Measurements from ENCODE around the gene IFFO2.

The IFFO2 gene

GRCh38 chr1:18868354-18868753 is 88.1 kb downstream of the IFFO2 start:
- H3K27ac ChIP-seq: no peak overlapping the region
- TF ChIP-seq ZFX (IDR thresholded peaks at IDR 0.05; ENCODE audit: borderline replicate concordance): no peak
- TF ChIP-seq CTCF (IDR thresholded peaks at IDR 0.05): no peak

GRCh38 chr1:18866846-18867245 is 89.6 kb downstream of the IFFO2 start:
- no peak overlapping the region for H3K27ac ChIP-seq
- TF ChIP-seq CTCF (IDR thresholded peaks at IDR 0.05) (no peak), ZFX (IDR thresholded peaks at IDR 0.05; ENCODE audit: borderline replicate concordance) (no peak)

- H3K27ac ChIP-seq: no peak overlapping the region
- TF ChIP-seq CTCF (IDR thresholded peaks at IDR 0.05) (no peak), ZFX (IDR thresholded peaks at IDR 0.05; ENCODE audit: borderline replicate concordance) (no peak)
These were observed 90.2 kb downstream of the IFFO2 start for GRCh38 chr1:18866314-18866713.

GRCh38 chr1:18865176-18865575 is 91.3 kb downstream of the IFFO2 start:
- H3K27ac ChIP-seq: no peak overlapping the region
- no peak for TF ChIP-seq CTCF (IDR thresholded peaks at IDR 0.05)

GRCh38 chr1:18861590-18861989 is 94.9 kb downstream of the IFFO2 start:
- no peak overlapping the region for H3K27ac ChIP-seq
- TF ChIP-seq ZFX (IDR thresholded peaks at IDR 0.05; ENCODE audit: borderline replicate concordance): no peak

- TF ChIP-seq ZFX (IDR thresholded peaks at IDR 0.05; ENCODE audit: borderline replicate concordance): no peak
- TF ChIP-seq CTCF (IDR thresholded peaks at IDR 0.05): no peak
- no peak overlapping the region for H3K27ac ChIP-seq
These were observed 95.4 kb downstream of the IFFO2 start for GRCh38 chr1:18861082-18861481.

GRCh38 chr1:18859560-18859959 is 96.9 kb downstream of the IFFO2 start, which contains the start of gene TAS1R2:
Gene TAS1R2 (minus strand): TSS chr1:18859660. CDS start chr1:18859660, 0 bp downstream.
- TF ChIP-seq ZFX (IDR thresholded peaks at IDR 0.05; ENCODE audit: borderline replicate concordance): no peak
- no peak for TF ChIP-seq CTCF (IDR thresholded peaks at IDR 0.05)
- H3K27ac ChIP-seq: no peak within 1 kb of the TSS

- H3K27ac ChIP-seq: no peak overlapping the region
- TF ChIP-seq CTCF (IDR thresholded peaks at IDR 0.05) (no peak), ZFX (IDR thresholded peaks at IDR 0.05; ENCODE audit: borderline replicate concordance) (no peak)
These were observed 98.3 kb downstream of the IFFO2 start for GRCh38 chr1:18858070-18858688.

Data from 22Rv1 (cell line).